ENCODE measurements around the gene PTEN.

GRCh38 chr10:88012641-88013040 lies 149.2 kb downstream of the PTEN start:
- TF ChIP-seq CTCF (IDR thresholded peaks at IDR 0.05): no peak
- TF ChIP-seq POLR2A (IDR thresholded peaks at IDR 0.05): no peak

Measured in esophagus squamous epithelium (tissue), 4 donors.